ENCODE results near the gene ICAM5. TPM values are rescaled to one million over a fixed set of nuclear protein-coding genes. Genes with fewer than 3 reads are reported as not detected.

Gene ICAM5
- total RNA-seq, 1 experiment from 2014 or later = 8.0 TPM

- TF ChIP-seq ETV6 (CRISPR knock-in tag; IDR thresholded peaks at IDR 0.05) (no peak), ZNF671 (CRISPR knock-in tag; IDR thresholded peaks at IDR 0.05) (no peak), GTF2I (CRISPR knock-in tag; conservative IDR thresholded peaks at IDR 0.05) (no peak)
- TF ChIP-seq, protein P1, sequence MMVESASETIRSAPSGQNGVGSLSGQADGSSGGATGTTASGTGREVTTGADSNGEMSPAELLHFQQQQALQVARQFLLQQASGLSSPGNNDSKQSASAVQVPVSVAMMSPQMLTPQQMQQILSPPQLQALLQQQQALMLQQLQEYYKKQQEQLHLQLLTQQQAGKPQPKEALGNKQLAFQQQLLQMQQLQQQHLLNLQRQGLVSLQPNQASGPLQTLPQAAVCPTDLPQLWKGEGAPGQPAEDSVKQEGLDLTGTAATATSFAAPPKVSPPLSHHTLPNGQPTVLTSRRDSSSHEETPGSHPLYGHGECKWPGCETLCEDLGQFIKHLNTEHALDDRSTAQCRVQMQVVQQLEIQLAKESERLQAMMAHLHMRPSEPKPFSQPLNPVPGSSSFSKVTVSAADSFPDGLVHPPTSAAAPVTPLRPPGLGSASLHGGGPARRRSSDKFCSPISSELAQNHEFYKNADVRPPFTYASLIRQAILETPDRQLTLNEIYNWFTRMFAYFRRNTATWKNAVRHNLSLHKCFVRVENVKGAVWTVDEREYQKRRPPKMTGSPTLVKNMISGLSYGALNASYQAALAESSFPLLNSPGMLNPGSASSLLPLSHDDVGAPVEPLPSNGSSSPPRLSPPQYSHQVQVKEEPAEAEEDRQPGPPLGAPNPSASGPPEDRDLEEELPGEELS (CRISPR knock-in tag; IDR thresholded peaks at IDR 0.05) = no peak
- TF ChIP-seq, protein P2, sequence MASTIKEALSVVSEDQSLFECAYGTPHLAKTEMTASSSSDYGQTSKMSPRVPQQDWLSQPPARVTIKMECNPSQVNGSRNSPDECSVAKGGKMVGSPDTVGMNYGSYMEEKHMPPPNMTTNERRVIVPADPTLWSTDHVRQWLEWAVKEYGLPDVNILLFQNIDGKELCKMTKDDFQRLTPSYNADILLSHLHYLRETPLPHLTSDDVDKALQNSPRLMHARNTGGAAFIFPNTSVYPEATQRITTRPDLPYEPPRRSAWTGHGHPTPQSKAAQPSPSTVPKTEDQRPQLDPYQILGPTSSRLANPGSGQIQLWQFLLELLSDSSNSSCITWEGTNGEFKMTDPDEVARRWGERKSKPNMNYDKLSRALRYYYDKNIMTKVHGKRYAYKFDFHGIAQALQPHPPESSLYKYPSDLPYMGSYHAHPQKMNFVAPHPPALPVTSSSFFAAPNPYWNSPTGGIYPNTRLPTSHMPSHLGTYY (CRISPR knock-in tag; IDR thresholded peaks at IDR 0.05) = no peak
- TF ChIP-seq, protein P3, sequence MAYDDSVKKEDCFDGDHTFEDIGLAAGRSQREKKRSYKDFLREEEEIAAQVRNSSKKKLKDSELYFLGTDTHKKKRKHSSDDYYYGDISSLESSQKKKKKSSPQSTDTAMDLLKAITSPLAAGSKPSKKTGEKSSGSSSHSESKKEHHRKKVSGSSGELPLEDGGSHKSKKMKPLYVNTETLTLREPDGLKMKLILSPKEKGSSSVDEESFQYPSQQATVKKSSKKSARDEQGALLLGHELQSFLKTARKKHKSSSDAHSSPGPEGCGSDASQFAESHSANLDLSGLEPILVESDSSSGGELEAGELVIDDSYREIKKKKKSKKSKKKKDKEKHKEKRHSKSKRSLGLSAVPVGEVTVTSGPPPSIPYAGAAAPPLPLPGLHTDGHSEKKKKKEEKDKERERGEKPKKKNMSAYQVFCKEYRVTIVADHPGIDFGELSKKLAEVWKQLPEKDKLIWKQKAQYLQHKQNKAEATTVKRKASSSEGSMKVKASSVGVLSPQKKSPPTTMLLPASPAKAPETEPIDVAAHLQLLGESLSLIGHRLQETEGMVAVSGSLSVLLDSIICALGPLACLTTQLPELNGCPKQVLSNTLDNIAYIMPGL (CRISPR knock-in tag; IDR thresholded peaks at IDR 0.05) = no peak
Observed at GRCh38 chr19:10284960-10285278, 4.8 kb upstream of the ICAM5 start (continued).

DNA sequence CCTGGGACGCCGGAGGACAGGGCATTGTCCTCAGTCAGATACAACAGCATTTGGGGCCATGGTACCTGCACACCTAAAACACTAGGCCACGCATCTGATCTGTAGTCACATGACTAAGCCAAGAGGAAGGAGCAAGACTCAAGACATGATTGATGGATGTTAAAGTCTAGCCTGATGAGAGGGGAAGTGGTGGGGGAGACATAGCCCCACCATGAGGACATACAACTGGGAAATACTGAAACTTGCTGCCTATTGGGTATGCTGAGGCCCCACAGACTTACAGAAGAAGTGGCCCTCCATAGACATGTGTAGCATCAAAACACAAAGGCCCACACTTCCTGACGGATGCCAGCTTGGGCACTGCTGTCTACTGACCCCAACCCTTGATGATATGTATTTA, 4.4 kb upstream of the ICAM5 start:
- TF ChIP-seq CREB1 (CRISPR knock-in tag; IDR thresholded peaks at IDR 0.05) (no peak), CTCF (IDR thresholded peaks at IDR 0.05) (no peak), E2F1 (CRISPR knock-in tag; IDR thresholded peaks at IDR 0.05) (no peak), ZNF263 (CRISPR knock-in tag; IDR thresholded peaks at IDR 0.05; ENCODE audit: low read depth) (no peak)
- TF ChIP-seq, protein P4, sequence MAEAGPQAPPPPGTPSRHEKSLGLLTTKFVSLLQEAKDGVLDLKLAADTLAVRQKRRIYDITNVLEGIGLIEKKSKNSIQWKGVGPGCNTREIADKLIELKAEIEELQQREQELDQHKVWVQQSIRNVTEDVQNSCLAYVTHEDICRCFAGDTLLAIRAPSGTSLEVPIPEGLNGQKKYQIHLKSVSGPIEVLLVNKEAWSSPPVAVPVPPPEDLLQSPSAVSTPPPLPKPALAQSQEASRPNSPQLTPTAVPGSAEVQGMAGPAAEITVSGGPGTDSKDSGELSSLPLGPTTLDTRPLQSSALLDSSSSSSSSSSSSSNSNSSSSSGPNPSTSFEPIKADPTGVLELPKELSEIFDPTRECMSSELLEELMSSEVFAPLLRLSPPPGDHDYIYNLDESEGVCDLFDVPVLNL (CRISPR knock-in tag; IDR thresholded peaks at IDR 0.05; ENCODE audit: borderline replicate concordance, low read depth) = no peak
- ChIA-PET CTCF (interaction anchor here (1.0 to 9.0 kb wide), 5 partner anchors 14 to 131 kb away, joined by 3 to 180 read pairs (median 4); partner anchors contain the start of gene ICAM1), POLR2A (no interaction called here)
- Mint-ChIP-seq H3K27ac (no peak overlapping the region), H3K27me3 (ENCODE audit: low read depth) (peaks cover 46% of the 10 kb centered on the region), H3K9me3 (no peaks in the 10 kb centered on the region), H3K36me3 (no peaks in the 10 kb centered on the region; the same call in 1 of the 2 replicates), H3K4me1 (peaks cover 19% of the 10 kb centered on the region), H3K4me3 (no peak overlapping the region)
- ATAC-seq = no peak
- DNase-seq (ENCODE audit: low spot score) = no peak

- no peaks in the 10 kb centered on the region for H3K9me3 Mint-ChIP-seq
- ATAC-seq = peak; percentile 43
- peak within 1 kb of the TSS; percentile 68 for H3K4me3 Mint-ChIP-seq
- H3K36me3 Mint-ChIP-seq = no peaks in the 10 kb centered on the region; the same call in 1 of the 2 replicates
- H3K4me1 Mint-ChIP-seq = peaks cover 29% of the 10 kb centered on the region
- peak; percentile 71 for DNase-seq (ENCODE audit: low spot score)
- peaks cover 63% of the 10 kb centered on the region for H3K27me3 Mint-ChIP-seq (ENCODE audit: low read depth)
- no peak within 1 kb of the TSS for H3K27ac Mint-ChIP-seq
- ChIA-PET POLR2A (interaction anchor here (0.8 to 1.3 kb wide), 2 partner anchors 16 to 20 kb away, joined by 3 to 6 read pairs; partner anchors contain the start of gene ICAM1), CTCF (interaction anchor here (0.5 to 9.0 kb wide), 13 partner anchors 8 to 156 kb away, joined by 3 to 180 read pairs (median 4); partner anchors contain the start of genes ICAM1 and TYK2)
- TF ChIP-seq ZNF671 (CRISPR knock-in tag; IDR thresholded peaks at IDR 0.05) = no peak
- TF ChIP-seq ZNF425 (CRISPR knock-in tag; conservative IDR thresholded peaks at IDR 0.05) = no peak
- no peak for TF ChIP-seq ATF2 (CRISPR knock-in tag; IDR thresholded peaks at IDR 0.05; ENCODE audit: borderline replicate concordance, low read depth)
- TF ChIP-seq ATF1 (CRISPR knock-in tag; IDR thresholded peaks at IDR 0.05) = no peak
- no peak for TF ChIP-seq CBFB (CRISPR knock-in tag; IDR thresholded peaks at IDR 0.05; ENCODE audit: low read depth)
- no peak for TF ChIP-seq NR3C1 (CRISPR knock-in tag; conservative IDR thresholded peaks at IDR 0.05; ENCODE audit: low read depth)
Observed at GRCh38 chr19:10286803-10287737, 2.7 kb upstream of the ICAM5 start, which contains the start of gene ICAM4. Gene ICAM4, plus strand, starts transcription at chr19:10286955. Its CDS starts 58 bp downstream, at chr19:10287013.

Data from WTC11 (cell line).